Neural progenitor cell (in vitro differentiated cells): ENCODE results near the gene HAX1.

Experiments
- CTCF ChIP-seq: fragments of 200-600 bp; sonication (generic); IDR thresholded peaks from 2 replicates; pipeline ENCODE4 v1.5.1; 2017; ENCODE audit warnings: antibody characterized with exemption, mild to moderate bottlenecking
- EZH2 ChIP-seq: fragments of 200-600 bp; sonication (generic); IDR thresholded peaks from 2 replicates; pipeline ENCODE4 v1.6.1; 2017; ENCODE audit warnings: antibody characterized with exemption, mild to moderate bottlenecking, moderate library complexity
- EZH2phosphoT487 ChIP-seq: fragments of 200-600 bp; sonication (generic); IDR thresholded peaks from 2 replicates; pipeline ENCODE4 v1.6.1; 2017; ENCODE audit warnings: antibody characterized with exemption

- TF ChIP-seq CTCF, result no peak
- no peak for TF ChIP-seq EZH2phosphoT487
- TF ChIP-seq EZH2, result no peak
Measured at GRCh38 chr1:154239491-154239890, 32.9 kb upstream of the HAX1 start.
